ENCODE results near the gene DPYD.

Gene DPYD

GRCh38 chr1:97123717-97124431 lies 797.0 kb downstream of the DPYD start:
- FAIRE-seq: no peak

- no peak for FAIRE-seq
These were observed 800.0 kb downstream of the DPYD start for GRCh38 chr1:97120806-97121205.

- no peak for FAIRE-seq
These were observed 801.3 kb downstream of the DPYD start for GRCh38 chr1:97119260-97120158.

- no peak for FAIRE-seq
These were observed 806.0 kb downstream of the DPYD start for GRCh38 chr1:97114842-97115241.

- no peak for FAIRE-seq
These were observed 808.4 kb downstream of the DPYD start for GRCh38 chr1:97112442-97112841.

- no peak for FAIRE-seq
These were observed 812.7 kb downstream of the DPYD start for GRCh38 chr1:97108179-97108578.

DNA sequence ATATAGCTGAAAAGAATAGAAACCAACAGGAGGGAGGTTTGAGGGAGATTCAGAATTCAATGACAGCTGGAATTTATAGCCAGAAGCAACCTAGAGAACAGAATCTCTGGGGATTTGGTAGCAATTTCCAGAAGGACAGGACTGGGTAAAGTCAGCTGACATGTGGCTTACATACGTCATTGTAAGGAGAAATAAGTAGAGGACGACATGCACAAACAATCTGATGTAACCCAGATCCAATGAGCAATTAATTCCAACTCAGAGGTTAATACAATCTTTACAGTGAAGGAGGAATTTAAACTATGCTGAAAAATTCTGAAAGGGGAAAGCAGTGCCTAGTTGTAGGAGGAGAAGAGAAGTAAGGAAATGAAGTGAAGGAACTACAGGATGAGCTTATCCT lies 815.3 kb downstream of the DPYD start:
- FAIRE-seq: no peak

DNA sequence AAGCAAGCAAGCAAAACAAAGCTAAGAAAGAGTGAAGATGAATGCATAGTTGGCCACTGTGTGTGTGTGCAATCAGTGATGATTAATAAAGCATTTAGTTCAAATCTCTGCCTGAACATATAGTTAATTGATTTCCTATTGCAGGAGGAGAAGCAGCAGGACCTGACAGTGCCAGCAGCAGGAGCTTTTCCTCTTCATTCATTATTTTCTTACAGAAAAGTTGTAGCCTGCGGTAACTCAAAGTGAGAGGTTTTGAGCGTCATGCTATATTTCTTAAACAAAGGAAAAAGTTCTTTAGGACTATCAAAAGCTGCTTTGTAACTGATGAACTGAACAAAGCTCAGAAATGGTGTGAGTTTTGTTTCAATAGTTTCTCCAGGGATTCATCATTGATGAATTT lies 819.3 kb downstream of the DPYD start:
- FAIRE-seq: no peak

DNA sequence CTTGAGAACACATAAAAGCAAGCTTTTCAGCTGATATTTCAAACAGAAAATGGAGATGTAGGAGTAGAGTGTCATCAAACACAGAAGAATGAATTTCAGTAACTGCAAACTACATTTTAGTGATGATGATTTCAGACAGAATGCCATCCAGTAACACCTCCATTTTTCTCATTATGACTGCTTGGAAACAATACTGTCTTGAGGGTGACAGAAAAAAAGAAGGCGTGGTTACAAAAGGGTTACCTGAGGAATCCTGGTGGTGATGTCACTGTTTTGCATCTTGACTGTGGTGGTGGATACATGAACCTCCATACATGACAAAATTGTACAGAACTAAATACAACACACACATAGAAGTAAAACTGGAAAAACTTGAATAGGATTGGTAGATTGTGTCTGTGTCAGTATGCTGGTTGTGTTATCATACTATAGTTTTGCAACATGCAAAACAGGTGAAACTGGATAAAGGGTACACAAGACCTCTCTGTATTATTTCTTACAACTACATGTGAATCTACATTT lies 823.4 kb downstream of the DPYD start:
- no peak for FAIRE-seq

DNA sequence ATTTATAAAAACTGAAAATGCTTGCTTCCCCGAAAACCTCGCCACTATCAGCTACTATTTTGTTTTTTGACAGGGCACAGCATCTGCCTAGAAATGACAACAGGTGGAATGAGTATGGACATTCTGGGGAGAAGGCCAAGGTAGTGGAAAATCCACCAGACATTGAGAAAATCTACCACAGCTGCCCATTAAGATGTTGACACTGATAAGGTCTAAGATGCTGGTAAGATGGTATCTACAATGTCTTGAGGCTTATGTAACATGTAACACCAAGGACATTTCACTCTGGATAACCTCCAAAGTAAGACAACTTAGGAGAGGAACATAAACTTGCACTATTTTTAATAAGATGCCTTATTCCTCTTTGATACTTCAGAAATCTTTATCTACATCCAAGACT lies 825.1 kb downstream of the DPYD start:
- no peak for FAIRE-seq

- no peak for FAIRE-seq
These were observed 826.4 kb downstream of the DPYD start for GRCh38 chr1:97094247-97094972.

DNA sequence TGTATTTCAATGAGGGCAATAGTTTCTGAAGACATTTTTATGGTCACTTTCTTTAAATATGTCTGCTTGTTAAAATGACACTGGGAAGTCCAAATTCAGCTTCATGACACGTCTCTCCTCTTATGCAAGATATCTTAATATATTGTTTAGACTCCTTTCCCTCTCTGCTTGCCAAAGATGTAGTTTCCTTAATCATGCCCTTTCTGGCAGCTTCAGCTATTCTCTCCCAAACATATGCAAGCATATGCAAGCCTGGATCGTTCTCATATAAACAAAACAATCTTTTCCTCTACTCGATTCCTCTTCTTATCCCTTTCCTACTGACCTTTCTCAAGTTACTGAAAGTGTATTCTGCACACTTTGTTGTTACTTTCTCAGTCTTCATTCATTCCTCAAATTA lies 827.1 kb downstream of the DPYD start:
- FAIRE-seq: no peak

GRCh38 chr1:97092824-97093223 lies 828.0 kb downstream of the DPYD start:
- FAIRE-seq: no peak

- no peak for FAIRE-seq
These were observed 829.2 kb downstream of the DPYD start for GRCh38 chr1:97091679-97092078.

GRCh38 chr1:97091263-97091662 lies 829.6 kb downstream of the DPYD start:
- FAIRE-seq: no peak

DNA sequence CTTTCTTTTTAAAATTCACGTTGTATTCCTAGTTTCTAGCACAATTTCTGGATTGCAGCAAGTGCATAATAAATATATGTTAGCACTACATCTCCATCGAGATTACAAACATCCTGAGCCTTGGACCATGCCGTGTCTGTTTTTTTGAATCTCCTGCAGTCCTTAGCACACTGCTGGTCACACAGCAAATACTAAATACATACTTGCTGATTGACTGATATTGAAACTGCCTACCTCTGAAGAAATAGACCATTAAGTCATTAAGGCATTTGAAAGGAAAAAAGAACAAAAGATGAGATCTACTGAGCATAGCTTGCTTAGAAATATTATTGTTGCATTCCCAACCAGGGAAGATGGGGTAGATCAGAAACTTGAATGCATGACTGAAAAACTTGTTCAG lies 830.1 kb downstream of the DPYD start:
- FAIRE-seq: no peak

GRCh38 chr1:97089173-97089572 lies 831.7 kb downstream of the DPYD start:
- no peak for FAIRE-seq

DNA sequence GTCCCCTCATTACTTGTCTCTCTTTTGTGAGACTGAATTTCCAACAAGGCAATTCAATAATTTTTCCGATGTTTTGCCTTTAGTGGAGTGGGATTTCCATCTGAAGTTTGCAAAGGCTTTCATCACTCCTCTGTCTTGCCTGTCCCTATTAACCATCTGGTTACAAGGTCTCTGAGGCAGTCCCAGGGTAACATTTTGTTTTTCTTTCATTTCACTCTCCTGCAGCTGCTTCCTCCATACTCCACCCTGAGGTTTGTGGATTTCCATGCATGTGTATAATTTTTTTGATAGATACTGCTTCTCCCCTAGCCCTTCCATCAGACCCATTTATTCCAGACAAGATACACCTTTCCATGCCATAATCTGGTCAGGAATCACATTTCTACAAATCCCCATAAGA lies 832.4 kb downstream of the DPYD start:
- FAIRE-seq: no peak

- FAIRE-seq: no peak
These were observed 836.3 kb downstream of the DPYD start for GRCh38 chr1:97084546-97084945.

- no peak for FAIRE-seq
These were observed 838.5 kb downstream of the DPYD start for GRCh38 chr1:97082160-97082848.

DNA sequence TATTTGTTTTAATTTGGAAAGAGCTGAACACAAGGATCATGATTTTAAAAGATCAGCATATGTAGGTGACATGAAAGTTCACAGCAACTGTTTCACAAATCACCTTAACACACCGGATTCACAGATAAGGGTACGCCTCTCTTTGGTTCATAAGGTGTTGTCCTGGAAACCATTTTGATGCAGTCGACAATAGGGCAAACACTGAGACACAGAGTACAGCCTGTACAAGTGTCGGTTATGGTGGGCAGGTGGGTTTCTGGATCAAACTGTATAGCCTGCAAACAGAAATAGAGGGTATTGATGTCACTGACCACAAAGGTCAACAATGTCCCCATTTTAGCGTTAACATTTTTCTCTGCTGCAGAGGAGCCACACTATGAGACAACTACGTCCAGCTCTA lies 842.0 kb downstream of the DPYD start:
- no peak for FAIRE-seq

GRCh38 chr1:97077221-97077620 lies 843.6 kb downstream of the DPYD start:
- FAIRE-seq: no peak

GRCh38 chr1:97074771-97075170 lies 846.1 kb downstream of the DPYD start:
- FAIRE-seq: no peak
